NOMO-1 treated with DMSO at 0.1 percent for 48 hours (cell line): Measurements from ENCODE around the gene TANC1.

Experiments used
- DNase-seq: peaks from one replicate; lab custom pipeline; 2025; ENCODE audit not compliant: unreplicated experiment; lab: John Stamatoyannopoulos, UW

TANC1 gene

GRCh38 chr2:159109517-159109916 is 141.1 kb downstream of the TANC1 start:
- DNase-seq, result no peak

GRCh38 chr2:159110784-159111183 is 142.3 kb downstream of the TANC1 start:
- DNase-seq, result no peak

DNA sequence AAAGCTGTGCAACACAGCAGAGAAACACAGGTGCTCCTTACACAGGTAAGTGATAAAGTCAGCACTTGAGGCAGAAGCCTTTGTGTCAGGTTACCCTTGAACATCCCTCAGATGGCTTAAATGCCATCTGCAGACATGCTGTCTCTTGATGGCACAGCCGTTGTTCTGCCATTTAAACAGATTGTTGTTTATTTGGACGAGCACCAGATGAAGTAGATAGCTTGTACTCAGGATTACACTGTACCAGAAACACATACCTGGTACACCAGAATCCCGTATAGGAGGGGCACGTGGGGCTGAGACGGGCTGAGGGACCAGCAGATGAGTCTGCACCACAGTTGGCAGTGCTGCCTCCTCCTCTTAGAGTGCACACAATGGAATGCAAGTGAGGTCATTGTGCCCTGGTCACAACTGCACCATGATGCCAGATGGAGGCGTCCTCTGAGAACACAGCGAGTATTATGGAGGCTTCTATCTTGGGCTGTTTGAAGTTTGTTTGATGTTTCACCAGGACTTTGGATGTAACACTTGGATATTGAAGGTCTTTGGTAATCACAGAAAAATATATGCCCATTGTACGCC is 143.0 kb downstream of the TANC1 start:
- DNase-seq, result no peak

DNA sequence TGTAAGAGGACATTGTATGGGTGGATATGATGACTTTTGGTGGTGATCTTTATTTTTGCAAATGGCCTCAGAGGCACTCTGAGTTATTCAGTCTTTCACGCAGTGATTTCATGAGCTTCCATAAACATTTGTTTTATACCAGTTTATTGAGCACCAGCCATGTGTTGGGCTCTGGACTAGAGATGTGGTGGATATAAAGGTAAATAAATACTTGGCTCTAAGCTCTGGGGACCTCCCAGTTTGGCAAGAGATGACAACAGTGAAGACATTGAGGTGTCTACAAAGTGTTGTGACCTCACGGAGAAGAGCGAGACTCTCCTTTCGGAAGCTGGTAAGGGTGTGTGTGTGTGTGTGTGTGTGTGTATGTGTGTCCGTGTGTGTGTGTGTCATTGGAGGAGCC is 146.4 kb downstream of the TANC1 start:
- no peak for DNase-seq

GRCh38 chr2:159116922-159117321 is 148.5 kb downstream of the TANC1 start:
- DNase-seq, result no peak

DNA sequence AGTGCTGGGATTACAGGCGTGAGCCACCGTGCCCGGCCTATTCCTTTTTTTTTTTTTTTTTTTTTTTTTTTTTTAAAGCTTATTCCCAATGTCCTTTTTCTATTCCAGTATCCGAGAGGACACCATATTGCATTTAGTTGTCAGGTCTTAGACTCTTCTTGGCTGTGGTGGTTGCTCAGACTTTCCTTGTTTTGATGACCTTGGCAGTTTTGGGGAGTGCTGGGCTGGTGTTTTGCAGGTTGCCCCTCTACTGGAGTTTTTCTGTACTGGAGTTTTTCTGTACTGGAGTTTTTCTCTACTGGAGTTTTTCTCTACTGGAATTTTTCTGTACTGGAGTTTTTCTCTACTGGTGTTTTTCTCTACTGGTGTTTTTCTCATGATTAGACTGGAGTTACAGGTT is 149.2 kb downstream of the TANC1 start:
- no peak for DNase-seq

DNA sequence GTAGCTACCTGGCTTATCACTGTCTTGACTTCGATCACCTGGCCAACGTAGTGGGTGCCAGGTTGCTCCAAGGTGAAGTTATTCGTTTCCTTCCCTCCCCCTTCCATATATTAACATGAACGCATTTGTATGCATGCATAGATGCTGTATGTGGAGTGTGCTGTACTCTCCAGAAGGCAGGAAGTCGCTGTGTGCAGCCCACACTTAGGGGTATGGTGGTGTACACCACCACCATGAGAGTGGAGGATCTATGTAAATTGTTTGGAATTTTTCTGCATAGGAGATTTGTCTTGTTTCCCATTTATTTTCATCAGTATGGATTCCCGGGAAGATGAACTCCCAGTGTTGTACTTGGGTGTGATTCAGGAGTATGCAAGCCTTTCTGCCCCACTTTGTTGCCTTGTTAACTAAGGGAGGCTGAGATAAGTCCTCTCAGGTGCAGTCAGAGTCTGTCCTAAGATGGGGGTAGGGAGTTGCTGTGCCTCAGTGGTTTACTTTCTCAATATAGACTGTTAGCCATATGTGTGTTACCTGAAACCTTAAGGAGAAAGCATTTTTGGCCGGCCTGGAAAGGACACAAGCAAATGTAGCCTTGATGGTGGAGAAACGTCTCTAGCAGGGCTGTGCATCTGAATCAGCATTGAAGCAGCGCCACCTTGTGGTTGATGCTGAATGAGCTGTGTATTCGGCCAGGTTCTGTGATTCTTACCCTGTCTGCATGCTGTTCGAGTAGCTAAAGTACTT is 149.8 kb downstream of the TANC1 start:
- DNase-seq, result peak; percentile 63

DNA sequence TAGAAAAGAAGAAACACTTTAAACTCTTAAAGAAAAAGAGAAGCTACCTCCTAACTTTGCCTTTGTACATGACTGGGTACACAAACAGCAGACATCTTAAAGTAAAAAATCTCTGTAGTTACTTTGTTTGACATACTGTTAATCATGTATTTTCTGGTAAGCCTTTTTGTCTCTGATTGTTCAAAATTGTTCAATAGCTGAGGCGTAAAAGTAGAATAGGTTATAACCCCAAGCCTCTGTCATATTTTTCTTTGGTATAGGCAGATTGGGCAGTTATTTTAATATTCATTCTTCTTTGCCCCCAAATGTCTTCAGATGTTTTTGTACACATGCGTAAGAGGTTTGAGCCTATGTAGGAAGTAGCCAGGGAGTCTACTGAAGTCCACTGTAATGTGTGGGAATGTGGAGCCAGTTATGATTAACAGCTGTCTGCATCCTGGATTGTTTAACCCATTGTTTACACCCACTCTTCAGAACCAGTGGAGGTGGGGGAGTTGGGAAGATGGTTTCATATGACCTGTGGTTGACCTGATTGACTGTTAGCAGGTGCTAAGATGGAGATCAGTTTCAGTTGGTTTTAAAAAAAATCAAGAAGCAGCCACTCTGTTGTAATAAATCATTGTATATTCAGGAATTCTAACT is 150.5 kb downstream of the TANC1 start:
- DNase-seq, result no peak

- no peak for DNase-seq
Observed at GRCh38 chr2:159119652-159120257, 151.3 kb downstream of the TANC1 start.

GRCh38 chr2:159123786-159124185 is 155.3 kb downstream of the TANC1 start:
- no peak for DNase-seq

GRCh38 chr2:159124441-159124911 is 156.0 kb downstream of the TANC1 start:
- DNase-seq, result peak; percentile 75

DNA sequence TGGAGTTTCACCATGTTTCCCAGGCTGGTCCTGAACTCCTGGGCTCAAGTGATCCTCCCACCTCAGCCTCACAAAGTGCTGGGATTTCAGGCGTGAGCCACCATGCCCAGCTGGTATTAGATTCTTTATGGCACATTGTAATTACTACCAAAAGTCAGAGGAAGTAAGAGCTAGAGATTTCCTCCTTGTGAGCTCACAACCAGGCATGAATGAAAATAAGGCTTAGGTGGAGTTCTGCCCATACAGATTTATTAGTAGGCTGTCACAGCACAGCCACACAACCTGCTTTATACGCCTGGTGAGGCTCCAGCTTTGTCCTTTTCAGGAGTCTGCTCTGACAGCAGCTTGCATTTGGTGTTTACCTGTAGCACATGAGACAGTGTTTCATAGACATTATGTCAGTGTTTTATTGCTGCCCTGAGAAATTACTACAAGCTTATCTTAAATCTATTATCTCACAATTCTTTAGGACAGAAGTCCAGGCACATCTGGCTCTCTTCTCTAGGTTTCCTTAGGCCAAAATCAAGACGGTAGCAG is 156.6 kb downstream of the TANC1 start:
- DNase-seq, result peak; percentile 50

GRCh38 chr2:159125858-159126257 is 157.4 kb downstream of the TANC1 start:
- DNase-seq, result peak; percentile 53

DNA sequence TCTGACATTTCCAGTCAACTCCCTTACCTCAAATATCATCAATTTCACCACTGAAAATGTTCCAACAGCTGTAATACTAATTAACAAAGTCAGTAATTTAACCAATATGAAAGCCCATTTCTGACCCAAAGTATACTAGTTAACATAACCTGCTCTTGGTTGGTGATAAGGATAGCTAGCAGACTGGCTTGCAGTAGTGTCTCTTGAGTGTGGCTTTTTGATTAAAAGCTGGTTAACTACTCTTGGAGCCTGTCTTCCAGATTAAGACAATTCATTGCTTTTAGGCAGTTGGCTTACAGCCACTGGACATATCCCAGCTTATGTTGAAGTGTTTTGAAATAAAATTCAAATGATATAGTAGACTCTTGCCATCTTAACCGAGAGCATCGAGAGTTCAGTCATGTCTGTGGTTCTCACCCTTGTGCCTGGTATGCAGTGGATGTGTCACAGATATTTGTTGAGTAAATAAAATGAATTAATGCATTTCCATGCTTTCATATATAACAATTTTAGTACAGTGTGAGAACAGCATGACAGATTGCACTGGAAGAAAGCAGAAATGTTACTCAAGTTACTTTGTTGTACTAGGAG is 158.1 kb downstream of the TANC1 start:
- no peak for DNase-seq

GRCh38 chr2:159128191-159128590 is 159.8 kb downstream of the TANC1 start:
- DNase-seq, result no peak

- DNase-seq, result no peak
Observed at GRCh38 chr2:159129269-159129668, 160.8 kb downstream of the TANC1 start.

- no peak for DNase-seq
Observed at GRCh38 chr2:159129824-159130223, 161.4 kb downstream of the TANC1 start.

GRCh38 chr2:159130302-159130701 is 161.9 kb downstream of the TANC1 start:
- DNase-seq, result no peak

GRCh38 chr2:159131267-159131913 is 162.9 kb downstream of the TANC1 start:
- DNase-seq, result no peak

DNA sequence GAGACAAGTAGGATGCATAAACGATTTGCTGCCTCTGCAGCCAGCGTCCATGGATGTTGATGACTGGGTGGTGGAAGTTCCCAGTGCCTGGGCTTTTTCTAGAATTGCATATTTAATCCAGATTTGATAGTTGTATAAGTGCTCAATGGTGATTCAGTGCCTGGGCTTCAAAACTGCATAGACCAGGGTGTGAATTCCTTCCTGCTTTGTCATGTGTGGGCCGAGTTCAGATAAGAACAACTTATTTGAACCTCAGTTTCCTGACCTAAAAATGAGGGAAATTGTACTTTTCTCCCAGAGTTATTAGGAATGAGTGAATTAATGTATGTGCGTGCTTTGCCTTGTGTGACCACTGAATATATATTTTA is 163.5 kb downstream of the TANC1 start:
- no peak for DNase-seq

DNA sequence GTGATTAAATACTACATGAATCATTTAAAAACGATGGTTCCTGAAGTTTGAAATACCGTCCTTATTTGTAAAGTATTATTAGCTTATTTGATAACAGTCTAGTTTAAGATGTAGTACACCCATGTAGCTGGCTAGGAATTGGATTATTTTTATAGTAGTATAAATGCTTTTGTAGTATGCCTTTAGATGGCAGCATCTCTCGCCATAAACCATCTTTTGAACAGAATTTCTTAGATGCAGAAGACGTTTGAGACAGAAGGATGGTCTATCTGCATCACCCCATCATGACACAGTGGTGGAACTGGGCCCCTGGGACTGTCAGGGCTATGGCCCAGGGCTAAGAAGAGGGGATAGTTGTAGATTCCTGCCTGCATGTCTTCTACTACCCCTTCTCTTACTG is 165.4 kb downstream of the TANC1 start:
- no peak for DNase-seq
